H7 (cell line): ENCODE measurements around the gene SLC30A3. TPM values are rescaled to one million over a fixed set of nuclear protein-coding genes. Genes with fewer than 3 reads are reported as not detected.
A peak's percentile ranks its signal among the peaks of the same experiment; 100 is the strongest.

Experiments
- DNase-seq: peaks from one replicate; pipeline ENCODE4 v3.0.0; 2012
- H3K27me3 ChIP-seq: 2 replicates; pipeline ENCODE4 v1.6.0; 2011; ENCODE audit warnings: mild to moderate bottlenecking, low read length; ENCODE audit not compliant: control insufficient read depth, insufficient read depth
- H3K36me3 ChIP-seq: replicated peaks from 2 replicates; pipeline ENCODE4 v1.5.1; 2011; ENCODE audit warnings: low read length; ENCODE audit not compliant: control insufficient read depth, insufficient read depth
- H3K4me3 ChIP-seq: 2 replicates; pipeline ENCODE4 v1.5.1; 2011; ENCODE audit warnings: low read depth, mild to moderate bottlenecking, control low read depth, low read length, moderate library complexity; ENCODE audit not compliant: insufficient read depth
- total RNA-seq: library from RNA; depleted of rRNA; stranded (reverse); fragments of >200 nt; shearing (Covaris generic); gene quantifications from 2 replicates; pipeline ENCODE4 v1.2.3, GENCODE V29; 2014

The SLC30A3 gene
- total RNA-seq, 1 experiment from 2014 or later = 1.4 TPM

- Histone ChIP-seq H3K4me3 (no peak overlapping the region), H3K27me3 (no peaks in the 10 kb centered on the region), H3K36me3 (peaks cover 36% of the 10 kb centered on the region)
- no peak for DNase-seq
Measured at GRCh38 chr2:27218614-27219013, 44.2 kb downstream of the SLC30A3 start.

GRCh38 chr2:27217173-27218121, 45.4 kb downstream of the SLC30A3 start, which contains the start of gene CAD:
Gene CAD, plus strand, starts transcription at chr2:27217369. Its CDS starts 183 bp downstream, at chr2:27217552.
- H3K36me3 ChIP-seq = peaks cover 30% of the 10 kb centered on the region
- DNase-seq = peak; percentile 98
- H3K4me3 ChIP-seq = peak within 1 kb of the TSS; percentile 85
- H3K27me3 ChIP-seq = no peaks in the 10 kb centered on the region

- peaks cover 24% of the 10 kb centered on the region for H3K36me3 ChIP-seq
- DNase-seq = peak; percentile 60
- H3K27me3 ChIP-seq = no peaks in the 10 kb centered on the region
- H3K4me3 ChIP-seq = peak overlapping the region; percentile 6; the same call in 1 of the 2 replicates
Measured at GRCh38 chr2:27216416-27217137, 46.3 kb downstream of the SLC30A3 start.

- no peak for DNase-seq
- Histone ChIP-seq H3K27me3 (no peaks in the 10 kb centered on the region), H3K36me3 (peaks cover 17% of the 10 kb centered on the region), H3K4me3 (no peak overlapping the region)
Measured at GRCh38 chr2:27214941-27215340, 47.9 kb downstream of the SLC30A3 start.

- peak; percentile 60 for DNase-seq
- no peaks in the 10 kb centered on the region for H3K27me3 ChIP-seq
Measured at GRCh38 chr2:27212626-27213471, 50.0 kb downstream of the SLC30A3 start.

GRCh38 chr2:27211943-27212625, 50.8 kb downstream of the SLC30A3 start, which contains the start of the genes ATRAID and SLC5A6:
Gene ATRAID, plus strand, starts transcription at chr2:27212041. Its CDS starts 328 bp downstream, at chr2:27212369.
Gene SLC5A6, minus strand, starts transcription at chr2:27212268. Its CDS starts 4,618 bp downstream, at chr2:27207650.
- Histone ChIP-seq H3K36me3 (peaks cover 22% of the 10 kb centered on the region), H3K27me3 (no peaks in the 10 kb centered on the region), H3K4me3 (peak within 1 kb of the TSS; percentile 95)
- DNase-seq = peak; percentile 98

More at GRCh38 chr2:27212626-27213471, 50.0 kb downstream of the SLC30A3 start:
- Histone ChIP-seq H3K4me3 (peak overlapping the region; percentile 95), H3K36me3 (peaks cover 15% of the 10 kb centered on the region)

- peak; percentile 98 for DNase-seq
- peaks cover 28% of the 10 kb centered on the region for H3K36me3 ChIP-seq
Measured at GRCh38 chr2:27211241-27211942, 51.5 kb downstream of the SLC30A3 start.

GRCh38 chr2:27209621-27210401, 53.0 kb downstream of the SLC30A3 start:
- H3K4me3 ChIP-seq = no peak overlapping the region
- peaks cover 34% of the 10 kb centered on the region for H3K36me3 ChIP-seq
- no peak for DNase-seq
- no peaks in the 10 kb centered on the region for H3K27me3 ChIP-seq

More at GRCh38 chr2:27211241-27211942, 51.5 kb downstream of the SLC30A3 start:
- no peaks in the 10 kb centered on the region for H3K27me3 ChIP-seq
- H3K4me3 ChIP-seq = peak overlapping the region; percentile 95

GRCh38 chr2:27208486-27209050, 54.3 kb downstream of the SLC30A3 start:
- H3K27me3 ChIP-seq = no peaks in the 10 kb centered on the region
- no peak for DNase-seq
- H3K4me3 ChIP-seq = no peak overlapping the region
- peaks cover 45% of the 10 kb centered on the region for H3K36me3 ChIP-seq

GRCh38 chr2:27206346-27206745, 56.5 kb downstream of the SLC30A3 start:
- Histone ChIP-seq H3K36me3 (peaks cover 63% of the 10 kb centered on the region), H3K4me3 (no peak overlapping the region), H3K27me3 (no peaks in the 10 kb centered on the region)
- DNase-seq = peak; percentile 20

GRCh38 chr2:27205206-27205605, 57.6 kb downstream of the SLC30A3 start:
- Histone ChIP-seq H3K27me3 (no peaks in the 10 kb centered on the region), H3K36me3 (peaks cover 66% of the 10 kb centered on the region), H3K4me3 (no peak overlapping the region)
- DNase-seq = no peak

- Histone ChIP-seq H3K4me3 (no peak overlapping the region), H3K36me3 (peaks cover 70% of the 10 kb centered on the region), H3K27me3 (no peaks in the 10 kb centered on the region)
- DNase-seq = no peak
Measured at GRCh38 chr2:27204566-27204965, 58.3 kb downstream of the SLC30A3 start.
